ENCODE measurements around the gene MYG1.
"Not testable (repeated sequence)": the region's sequence is repeated elsewhere in the genome, so short reads cannot be mapped to it uniquely, and the experiment has no call there.

The MYG1 gene

GRCh38 chr12:53328043-53328435 is 28.5 kb downstream of the MYG1 start:
- no peak for DNase-seq

GRCh38 chr12:53330671-53331070 is 31.2 kb downstream of the MYG1 start:
- no peak for DNase-seq

- not testable (repeated sequence) for DNase-seq
Observed at GRCh38 chr12:53332339-53332738, 32.8 kb downstream of the MYG1 start.

GRCh38 chr12:53332744-53333143 is 33.2 kb downstream of the MYG1 start:
- DNase-seq, result no peak

GRCh38 chr12:53333289-53333688 is 33.8 kb downstream of the MYG1 start:
- DNase-seq, result no peak

- no peak for DNase-seq
Observed at GRCh38 chr12:53333845-53334244, 34.4 kb downstream of the MYG1 start.

GRCh38 chr12:53334822-53335221 is 35.3 kb downstream of the MYG1 start:
- no peak for DNase-seq

- no peak for DNase-seq
Observed at GRCh38 chr12:53336181-53336681, 36.7 kb downstream of the MYG1 start, which contains the start of gene SP7. Gene SP7, minus strand, starts transcription at chr12:53336354. Its CDS starts 708 bp downstream, at chr12:53335646.

GRCh38 chr12:53338017-53338416 is 38.5 kb downstream of the MYG1 start:
- no peak for DNase-seq

- DNase-seq, result no peak
Observed at GRCh38 chr12:53338916-53339315, 39.4 kb downstream of the MYG1 start.

GRCh38 chr12:53340398-53340797 is 40.9 kb downstream of the MYG1 start:
- DNase-seq, result no peak

GRCh38 chr12:53343449-53343848 is 44.0 kb downstream of the MYG1 start:
- no peak for DNase-seq

GRCh38 chr12:53343969-53344368 is 44.5 kb downstream of the MYG1 start:
- DNase-seq, result no peak

GRCh38 chr12:53344487-53344823 is 45.0 kb downstream of the MYG1 start:
- no peak for DNase-seq

- peak in 1 of 2 experiments; percentile 54 for DNase-seq
Observed at GRCh38 chr12:53344824-53345485, 45.5 kb downstream of the MYG1 start.

- peak; percentile 79 to 87 for DNase-seq
Observed at GRCh38 chr12:53345486-53346188, 46.1 kb downstream of the MYG1 start.

- no peak for DNase-seq
Observed at GRCh38 chr12:53346491-53346890, 47.0 kb downstream of the MYG1 start.

GRCh38 chr12:53347905-53348304 is 48.4 kb downstream of the MYG1 start:
- no peak for DNase-seq

- peak; percentile 61 to 82 for DNase-seq
Observed at GRCh38 chr12:53352331-53353256, 53.1 kb downstream of the MYG1 start.

- DNase-seq, result no peak
Observed at GRCh38 chr12:53353257-53353655, 53.8 kb downstream of the MYG1 start.

- no peak for DNase-seq
Observed at GRCh38 chr12:53355121-53355520, 55.6 kb downstream of the MYG1 start.

All from NCI-H524 (cell line).